Heart right ventricle (tissue), 16 donors: ENCODE results near the gene PHF14. TPM values are rescaled to one million over a fixed set of nuclear protein-coding genes. Genes with fewer than 3 reads are reported as not detected.

ENCODE experiments used
- ATAC-seq, 8 donors: fragments of 200-7000 bp; cut with Tn5 transposase; one replicate each; pipeline ENCODE4 v1.9.1; 2020; ENCODE audit warnings: mild to moderate bottlenecking in 8 of 8, moderate library complexity in 8 of 8, moderate number of reproducible peaks in 1 of 8
- DNase-seq, 2 donors: peaks; one replicate each; pipeline ENCODE4 v3.0.0-alpha.2; 2020
- H3K27ac ChIP-seq, 10 donors: fragments of 200-600 bp; sonication (generic) in 2 of 10; one replicate each; pipeline versions ENCODE4 v1.5.0 to v1.8.0; 2020 to 2022; ENCODE audit warnings: mild to moderate bottlenecking in 3 of 10
- H3K27me3 ChIP-seq, 7 donors: fragments of 200-600 bp; one replicate each; pipeline ENCODE4 v1.8.0; 2021 to 2022; ENCODE audit warnings: mild to moderate bottlenecking in 2 of 7
- H3K36me3 ChIP-seq, 9 donors: fragments of 200-600 bp; sonication (generic) in 1 of 9; one replicate each; pipeline versions ENCODE4 v1.5.0 to v1.8.0; 2020 to 2022; ENCODE audit warnings: mild to moderate bottlenecking in 2 of 9
- H3K4me1 ChIP-seq, 9 donors: fragments of 200-600 bp; sonication (generic) in 1 of 9; one replicate each; pipeline versions ENCODE4 v1.5.0 to v1.8.0; 2020 to 2022; ENCODE audit warnings: mild to moderate bottlenecking in 4 of 9
- H3K4me3 ChIP-seq, 10 donors: fragments of 200-600 bp; sonication (generic) in 2 of 10; one replicate each; pipeline versions ENCODE4 v1.5.0 to v1.8.0; 2020 to 2022; ENCODE audit warnings: mild to moderate bottlenecking in 7 of 10, moderate library complexity in 2 of 10
- H3K9me3 ChIP-seq, 11 donors: fragments of 200-600 bp in 10 of 11; sonication (generic) in 2 of 11; one replicate each; pipeline versions ENCODE4 v1.5.0 to v1.8.0; 2013 to 2022; ENCODE audit warnings: mild to moderate bottlenecking in 2 of 11, control low read depth in 1 of 11, moderate library complexity in 1 of 11
- WGBS, 2 donors: extraction: QIAGEN DNeasy Blood & Tissue Kit; methylation state at CpG; one replicate each; pipeline ENCODE4 v1.1.7; 2013; ENCODE audit warnings: inconsistent platforms in 1 of 2; 5-methylcytosine and 5-hydroxymethylcytosine counted together
- intact Hi-C, 10 donors: fragments of 100-400 bp; cut with DNase I; formaldehyde crosslinking; loops; one replicate each; pipeline versions ENCODE4 v1.11.1 to v1.14.2; 2022
- polyA plus RNA-seq, 2 donors: library from polyadenylated mRNA; stranded (reverse); fragments of 200-250 nt; gene quantifications; one replicate each; pipeline ENCODE4 v1.2.3, GENCODE V29; 2013
- total RNA-seq, 10 donors: library from RNA; stranded (reverse); fragmentation: NEBNext Ultra II Directional in 3 of 10; extraction: Animal tissue kit (Norgen Biotek cat#: 25700) in 3 of 10; gene quantifications; one replicate each; pipeline versions ENCODE4 v1.2.1 to v1.2.4, GENCODE V29; 2021 to 2023
- TF ChIP-seq, protein P1 (sequence below), 9 donors: fragments of 200-600 bp; sonication (generic) in 2 of 9; IDR thresholded peaks; one replicate each; pipeline versions ENCODE4 v1.5.0 to v1.8.0; 2021 to 2022; ENCODE audit warnings: antibody characterized with exemption in 9 of 9, mild to moderate bottlenecking in 5 of 9, moderate library complexity in 1 of 9
- donor health status: Arrhythmogenic right ventricular cardiomyopathy.
- donor health status: ischemic (EF 13 %, LVEDD 7.1; RV severe dilation, severe dysfunction).
- donor health status: healthy with polysubstance abuse.
- donor health status: DM: no; HTN: yes; CAD: no.
- donor health status: DM: no; HTN: no; CAD: no.
- donor health status: ischemic (EF 25% LVEDD 6.9; RV normal size, moderate dysfunction).
- donor health status: ischemic (EF 25% LVEDD 5.7; RV mildly dilated, moderate dysfunction).
- donor health status: healthy.
- donor health status: DM: yes; HTN: yes; CAD: no.
- donor health status: Ischemic cardiomyopathy.
- donor health status: ischemic (EF 35%, LVEDD 5.7; RV mildly dilated, moderate dysfunction).
- donor health status: nonischemic (EF 11% LVEDD 7.7; RV severe dilation, severe dysfunction).
- donor health status: DM: yes; HTN: yes; CAD: no.
- donor health status: PGD.
- donor health status: ischemic (EF 29% LVEDD 5.4; RV normal size, mild dysfunction).
- donor health status: nonischemic (EF 23%, LVEDD 6.1; RV moderate dilation, normal function).

The PHF14 gene
- total and polyA plus RNA-seq, 12 donors = 11.9 to 21.4 (median 14.8) TPM

DNA sequence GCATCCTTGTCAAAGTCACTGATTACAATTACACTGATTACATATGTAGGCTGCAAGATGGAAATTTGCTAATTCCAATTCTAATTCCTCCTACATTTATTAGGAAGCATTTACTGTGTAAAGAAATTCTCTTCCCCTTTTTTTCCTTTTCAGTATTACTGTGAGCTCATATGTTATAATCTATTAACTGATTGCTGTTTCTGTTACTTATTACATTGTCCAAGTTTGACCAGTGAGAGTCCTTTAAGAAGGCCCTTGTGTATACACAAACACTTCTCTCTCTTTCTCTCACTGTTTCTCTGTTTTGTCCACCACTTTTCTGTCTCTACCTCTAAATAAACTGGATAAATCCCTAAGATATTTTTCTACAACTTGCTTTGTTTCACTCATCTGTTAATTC lies 31.5 kb downstream of the PHF14 start:
- H3K4me1 ChIP-seq = no peaks in the 10 kb centered on the region
- no peak for DNase-seq
- H3K36me3 ChIP-seq = peaks cover 0 to 6% (median 0%) of the 10 kb centered on the region in 9 donors
- H3K4me3 ChIP-seq = no peak overlapping the region
- TF ChIP-seq, protein P1, sequence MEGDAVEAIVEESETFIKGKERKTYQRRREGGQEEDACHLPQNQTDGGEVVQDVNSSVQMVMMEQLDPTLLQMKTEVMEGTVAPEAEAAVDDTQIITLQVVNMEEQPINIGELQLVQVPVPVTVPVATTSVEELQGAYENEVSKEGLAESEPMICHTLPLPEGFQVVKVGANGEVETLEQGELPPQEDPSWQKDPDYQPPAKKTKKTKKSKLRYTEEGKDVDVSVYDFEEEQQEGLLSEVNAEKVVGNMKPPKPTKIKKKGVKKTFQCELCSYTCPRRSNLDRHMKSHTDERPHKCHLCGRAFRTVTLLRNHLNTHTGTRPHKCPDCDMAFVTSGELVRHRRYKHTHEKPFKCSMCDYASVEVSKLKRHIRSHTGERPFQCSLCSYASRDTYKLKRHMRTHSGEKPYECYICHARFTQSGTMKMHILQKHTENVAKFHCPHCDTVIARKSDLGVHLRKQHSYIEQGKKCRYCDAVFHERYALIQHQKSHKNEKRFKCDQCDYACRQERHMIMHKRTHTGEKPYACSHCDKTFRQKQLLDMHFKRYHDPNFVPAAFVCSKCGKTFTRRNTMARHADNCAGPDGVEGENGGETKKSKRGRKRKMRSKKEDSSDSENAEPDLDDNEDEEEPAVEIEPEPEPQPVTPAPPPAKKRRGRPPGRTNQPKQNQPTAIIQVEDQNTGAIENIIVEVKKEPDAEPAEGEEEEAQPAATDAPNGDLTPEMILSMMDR (IDR thresholded peaks at IDR 0.05) = no peak
- H3K9me3 ChIP-seq = no peaks in the 10 kb centered on the region
- no peaks in the 10 kb centered on the region for H3K27me3 ChIP-seq
- H3K27ac ChIP-seq = no peak overlapping the region
- intact Hi-C loops = no loop called here
- no peak for ATAC-seq

DNA sequence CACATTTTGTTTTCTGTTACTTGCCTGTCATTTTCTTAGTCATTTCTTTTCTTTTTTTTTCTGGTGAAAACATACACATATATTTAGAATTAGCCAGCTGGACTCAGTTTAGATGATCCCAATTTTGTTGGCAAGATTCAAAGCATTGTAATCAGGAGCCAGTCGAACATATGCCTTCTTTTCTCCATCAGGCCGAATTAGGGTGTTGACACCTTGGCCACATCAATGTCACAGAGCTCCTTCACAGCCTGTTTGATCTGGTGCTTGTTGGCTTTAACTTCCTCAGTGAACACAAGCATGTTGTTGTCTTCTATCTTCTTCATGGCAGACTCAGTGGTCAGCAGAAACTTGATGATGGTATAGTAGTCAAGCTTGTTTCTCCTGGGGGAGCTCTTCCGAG lies 32.6 kb downstream of the PHF14 start:
- Histone ChIP-seq H3K9me3 (no peaks in the 10 kb centered on the region), H3K4me1 (peaks cover 0 to under 1% (median 0%) of the 10 kb centered on the region in 9 donors), H3K27me3 (no peaks in the 10 kb centered on the region), H3K36me3 (peaks cover 0 to 6% (median 0%) of the 10 kb centered on the region in 9 donors), H3K27ac (no peak overlapping the region), H3K4me3 (no peak overlapping the region)
- TF ChIP-seq, protein P1 (IDR thresholded peaks at IDR 0.05) = no peak
- DNase-seq (no peak), ATAC-seq (no peak)
- 46 to 52% methylated on average over 3 of the region's 3 CpGs for WGBS, 2 donors
- intact Hi-C loops = no loop called here

DNA sequence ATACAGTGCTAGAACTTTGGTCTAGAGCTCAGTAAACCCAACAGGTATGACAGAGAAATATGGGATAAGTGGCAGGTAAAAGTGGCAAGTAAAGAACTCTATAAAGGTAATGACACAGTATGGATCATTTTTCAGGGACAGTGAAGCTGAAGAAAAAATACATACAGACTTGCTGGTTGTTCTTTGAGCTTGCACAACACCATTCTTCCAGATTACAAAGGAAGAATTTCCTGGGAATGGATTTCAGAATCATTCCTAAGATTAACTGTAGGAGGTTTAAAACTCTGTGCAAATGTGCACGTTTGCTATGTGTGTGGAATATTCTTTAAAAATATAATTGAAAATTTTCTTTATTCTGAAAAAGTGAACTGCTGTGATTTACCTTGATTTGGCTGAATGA lies 36.0 kb downstream of the PHF14 start:
- 53 to 67% methylated on average over 1 of the region's 1 CpG for WGBS, 2 donors
- intact Hi-C loops = no loop called here
- no peak overlapping the region for H3K27ac ChIP-seq
- H3K27me3 ChIP-seq = no peaks in the 10 kb centered on the region
- peaks cover 0 to 5% (median 0%) of the 10 kb centered on the region in 9 donors for H3K4me1 ChIP-seq
- no peak for ATAC-seq
- no peak for DNase-seq
- TF ChIP-seq, protein P1 (IDR thresholded peaks at IDR 0.05) = no peak
- H3K9me3 ChIP-seq = no peaks in the 10 kb centered on the region
- H3K4me3 ChIP-seq = no peak overlapping the region
- peaks cover 0 to 17% (median 0%) of the 10 kb centered on the region in 9 donors for H3K36me3 ChIP-seq

DNA sequence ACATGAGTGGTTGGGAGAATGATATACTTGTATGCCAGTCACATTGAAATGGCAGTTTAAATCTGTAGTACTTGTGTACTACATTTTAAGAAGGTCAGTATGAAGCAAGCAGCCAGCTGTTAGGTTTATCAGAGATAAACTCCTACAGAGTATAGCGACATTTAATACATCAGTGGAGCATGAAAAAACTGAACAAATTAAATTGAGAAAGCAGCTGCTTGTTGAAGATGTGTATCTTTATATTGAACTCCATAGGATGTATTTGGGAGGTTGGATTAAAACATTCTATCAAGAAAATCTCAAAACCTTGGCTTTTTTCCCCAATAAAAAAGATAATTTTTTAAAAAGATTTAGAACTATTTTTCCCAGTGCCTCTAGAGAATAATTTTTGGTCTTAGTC lies 47.8 kb downstream of the PHF14 start:
- ATAC-seq (no peak), DNase-seq (no peak)
- 69 to 75% methylated on average over 1 of the region's 1 CpG for WGBS, 2 donors
- intact Hi-C loops = no loop called here
- H3K36me3 ChIP-seq = peaks cover 0 to 36% (median 12%) of the 10 kb centered on the region in 9 donors
- peaks cover 0 to 6% (median 0%) of the 10 kb centered on the region in 9 donors for H3K4me1 ChIP-seq
- peaks cover 0 to 13% (median 0%) of the 10 kb centered on the region in 11 donors for H3K9me3 ChIP-seq
- H3K27ac ChIP-seq = no peak overlapping the region
- TF ChIP-seq, protein P1 (IDR thresholded peaks at IDR 0.05) = no peak
- no peak overlapping the region for H3K4me3 ChIP-seq
- no peaks in the 10 kb centered on the region for H3K27me3 ChIP-seq
